Measurements from ENCODE around the gene ADORA3.

ADORA3 gene

DNA sequence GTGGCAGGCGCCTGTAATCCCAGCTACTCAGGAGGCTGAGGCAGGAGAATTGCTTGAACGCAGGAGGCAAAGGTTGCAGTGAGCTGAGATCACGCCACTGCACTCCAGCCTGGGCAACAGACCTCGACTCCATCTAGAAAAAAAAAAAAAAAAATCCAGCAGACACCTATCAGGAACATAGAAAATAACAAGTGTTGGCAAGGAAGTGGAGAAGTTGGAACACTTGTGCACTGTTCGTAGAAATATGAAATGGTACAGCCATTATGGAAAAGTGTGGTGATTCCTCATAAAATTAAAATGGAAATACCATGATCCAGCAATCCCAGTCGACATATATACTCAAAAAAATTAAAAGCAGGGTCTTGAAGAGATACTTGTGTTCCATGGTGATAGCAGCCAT lies 41.7 kb downstream of the ADORA3 start:
- TF ChIP-seq, protein P1, sequence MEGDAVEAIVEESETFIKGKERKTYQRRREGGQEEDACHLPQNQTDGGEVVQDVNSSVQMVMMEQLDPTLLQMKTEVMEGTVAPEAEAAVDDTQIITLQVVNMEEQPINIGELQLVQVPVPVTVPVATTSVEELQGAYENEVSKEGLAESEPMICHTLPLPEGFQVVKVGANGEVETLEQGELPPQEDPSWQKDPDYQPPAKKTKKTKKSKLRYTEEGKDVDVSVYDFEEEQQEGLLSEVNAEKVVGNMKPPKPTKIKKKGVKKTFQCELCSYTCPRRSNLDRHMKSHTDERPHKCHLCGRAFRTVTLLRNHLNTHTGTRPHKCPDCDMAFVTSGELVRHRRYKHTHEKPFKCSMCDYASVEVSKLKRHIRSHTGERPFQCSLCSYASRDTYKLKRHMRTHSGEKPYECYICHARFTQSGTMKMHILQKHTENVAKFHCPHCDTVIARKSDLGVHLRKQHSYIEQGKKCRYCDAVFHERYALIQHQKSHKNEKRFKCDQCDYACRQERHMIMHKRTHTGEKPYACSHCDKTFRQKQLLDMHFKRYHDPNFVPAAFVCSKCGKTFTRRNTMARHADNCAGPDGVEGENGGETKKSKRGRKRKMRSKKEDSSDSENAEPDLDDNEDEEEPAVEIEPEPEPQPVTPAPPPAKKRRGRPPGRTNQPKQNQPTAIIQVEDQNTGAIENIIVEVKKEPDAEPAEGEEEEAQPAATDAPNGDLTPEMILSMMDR (conservative IDR thresholded peaks at IDR 0.05; ENCODE audit: low read depth, low read length), result no peak
- Histone ChIP-seq H4K20me1 (ENCODE audit: insufficient read depth) (no peaks in the 10 kb centered on the region), H3K79me2 (ENCODE audit: insufficient read depth, low read depth) (no peaks in the 10 kb centered on the region), H3K9ac (no peak overlapping the region), H3K27me3 (ENCODE audit: insufficient read depth, low read depth) (no peaks in the 10 kb centered on the region), H3K27ac (no peak overlapping the region), H3K4me1 (ENCODE audit: low read depth, poor library complexity, severe bottlenecking) (no peaks in the 10 kb centered on the region), H3K4me3 (IDR thresholded peaks at IDR 0.05; ENCODE audit: insufficient read depth, low read depth, low read length) (no peak overlapping the region), H3K36me3 (ENCODE audit: insufficient read depth) (no peaks in the 10 kb centered on the region), H2AFZ (ENCODE audit: low read depth) (no peak overlapping the region), H3K4me2 (no peak overlapping the region)

DNA sequence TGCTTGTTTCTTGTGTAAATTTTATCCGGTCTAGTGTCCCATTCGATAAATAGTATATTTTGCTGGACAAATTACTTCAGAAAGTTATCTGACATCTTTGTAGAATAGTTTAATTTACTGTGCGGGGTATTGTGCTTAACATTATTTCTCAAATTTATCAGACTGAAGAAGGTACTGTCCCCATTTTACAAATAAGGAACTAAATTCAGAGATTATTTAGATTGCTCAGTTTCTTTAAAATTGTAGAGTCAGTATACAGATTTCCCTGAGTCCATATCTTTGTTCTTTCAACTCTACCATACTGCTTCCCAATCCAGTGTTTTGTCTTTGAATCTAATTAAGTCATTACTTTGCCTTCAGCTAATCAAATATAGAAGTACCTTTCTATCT lies 47.8 kb downstream of the ADORA3 start:
- no peak overlapping the region for H2AFZ ChIP-seq (ENCODE audit: low read depth)
- H3K4me1 ChIP-seq (ENCODE audit: low read depth, poor library complexity, severe bottlenecking), result peaks cover 17% of the 10 kb centered on the region
- H3K36me3 ChIP-seq (ENCODE audit: insufficient read depth), result peaks cover 3% of the 10 kb centered on the region; the same call in 1 of the 2 replicates
- no peaks in the 10 kb centered on the region for H4K20me1 ChIP-seq (ENCODE audit: insufficient read depth)
- H3K27ac ChIP-seq, result no peak overlapping the region
- H3K9ac ChIP-seq, result no peak overlapping the region
- peaks cover 16% of the 10 kb centered on the region for H3K79me2 ChIP-seq (ENCODE audit: insufficient read depth, low read depth)
- TF ChIP-seq, protein P1 (conservative IDR thresholded peaks at IDR 0.05; ENCODE audit: low read depth, low read length), result no peak
- H3K27me3 ChIP-seq (ENCODE audit: insufficient read depth, low read depth), result no peaks in the 10 kb centered on the region
- no peak overlapping the region for H3K4me3 ChIP-seq (IDR thresholded peaks at IDR 0.05; ENCODE audit: insufficient read depth, low read depth, low read length)
- no peak overlapping the region for H3K4me2 ChIP-seq

DNA sequence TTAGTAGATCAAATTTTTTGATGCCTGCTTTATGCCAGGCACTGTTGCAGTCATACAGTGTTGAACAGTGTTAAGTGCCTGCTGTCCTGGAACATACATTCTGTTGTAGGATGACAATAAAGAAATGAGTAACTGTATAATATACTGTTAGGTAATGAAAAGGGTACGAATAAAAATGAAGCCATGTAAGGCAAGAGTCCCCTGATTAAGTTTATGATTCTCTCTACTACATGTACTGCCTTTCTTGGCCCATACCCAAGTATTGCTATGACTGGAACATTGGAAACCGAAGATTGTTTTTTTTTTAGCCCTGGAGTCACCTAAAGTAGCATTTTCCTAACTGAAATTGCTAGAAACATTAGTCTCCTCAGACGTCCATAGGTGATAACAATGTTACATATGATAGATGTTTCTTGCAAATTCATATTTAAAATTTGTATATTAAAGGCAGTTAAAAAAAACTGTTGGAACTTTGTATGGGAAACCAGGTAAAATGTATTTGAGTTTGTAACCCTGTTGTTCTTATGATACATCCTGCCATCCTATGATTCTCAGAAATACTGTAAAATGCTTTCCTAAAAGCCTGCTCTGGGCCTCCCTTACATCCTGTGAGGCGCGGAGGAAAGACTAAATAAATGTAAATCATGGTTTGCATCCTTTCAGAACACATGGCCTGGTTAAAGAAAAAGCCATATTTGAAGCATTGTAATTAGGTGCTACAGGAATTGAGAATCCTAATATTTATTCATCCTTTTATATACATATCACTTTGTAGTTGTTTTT lies 48.4 kb downstream of the ADORA3 start:
- Histone ChIP-seq H4K20me1 (ENCODE audit: insufficient read depth) (no peaks in the 10 kb centered on the region), H3K4me2 (no peak overlapping the region), H3K79me2 (ENCODE audit: insufficient read depth, low read depth) (peaks cover 22% of the 10 kb centered on the region), H3K27me3 (ENCODE audit: insufficient read depth, low read depth) (no peaks in the 10 kb centered on the region), H3K27ac (no peak overlapping the region), H3K4me1 (ENCODE audit: low read depth, poor library complexity, severe bottlenecking) (peaks cover 22% of the 10 kb centered on the region), H3K4me3 (IDR thresholded peaks at IDR 0.05; ENCODE audit: insufficient read depth, low read depth, low read length) (no peak overlapping the region), H2AFZ (ENCODE audit: low read depth) (no peak overlapping the region), H3K36me3 (ENCODE audit: insufficient read depth) (peaks cover 3% of the 10 kb centered on the region; the same call in 1 of the 2 replicates), H3K9ac (no peak overlapping the region)
- TF ChIP-seq, protein P1 (conservative IDR thresholded peaks at IDR 0.05; ENCODE audit: low read depth, low read length), result no peak

- H3K79me2 ChIP-seq (ENCODE audit: insufficient read depth, low read depth), result peaks cover 32% of the 10 kb centered on the region
- no peak overlapping the region for H3K4me2 ChIP-seq
- peaks cover 3% of the 10 kb centered on the region; the same call in 1 of the 2 replicates for H3K36me3 ChIP-seq (ENCODE audit: insufficient read depth)
These were observed 49.7 kb downstream of the ADORA3 start for GRCh38 chr1:111453706-111454105.

More at GRCh38 chr1:111453706-111454105, 49.7 kb downstream of the ADORA3 start:
- TF ChIP-seq, protein P1 (conservative IDR thresholded peaks at IDR 0.05; ENCODE audit: low read depth, low read length), result no peak
- H3K27ac ChIP-seq, result no peak overlapping the region
- H2AFZ ChIP-seq (ENCODE audit: low read depth), result no peak overlapping the region
- H3K27me3 ChIP-seq (ENCODE audit: insufficient read depth, low read depth), result no peaks in the 10 kb centered on the region
- no peaks in the 10 kb centered on the region for H4K20me1 ChIP-seq (ENCODE audit: insufficient read depth)
- H3K4me1 ChIP-seq (ENCODE audit: low read depth, poor library complexity, severe bottlenecking), result peaks cover 22% of the 10 kb centered on the region
- H3K9ac ChIP-seq, result no peak overlapping the region
- H3K4me3 ChIP-seq (IDR thresholded peaks at IDR 0.05; ENCODE audit: insufficient read depth, low read depth, low read length), result no peak overlapping the region

Measured in KMS-11 (cell line).